OCI-LY1 (cell line): ENCODE measurements around the gene SP3.

Source experiments
- H2AFZ ChIP-seq: fragments of 200-600 bp; sonication (generic), shearing (Covaris generic); 2 replicates; pipeline ENCODE4 v1.6.0; 2014; ENCODE audit warnings: antibody characterized with exemption, mild to moderate bottlenecking, low read length
- H3F3A ChIP-seq: fragments of 200-600 bp; sonication (generic), shearing (Covaris generic); 2 replicates; pipeline ENCODE4 v1.6.0; 2014; ENCODE audit warnings: mild to moderate bottlenecking, antibody characterized with exemption, low read length, moderate library complexity; ENCODE audit not compliant: insufficient read depth
- H3K27ac ChIP-seq: fragments of 200-600 bp; sonication (generic); 2 replicates; pipeline ENCODE4 v1.5.1; 2014; ENCODE audit warnings: low read length, mixed run types, mild to moderate bottlenecking, low read depth; ENCODE audit not compliant: poor library complexity, severe bottlenecking
- H3K27me3 ChIP-seq: fragments of 200-600 bp; sonication (generic); 2 replicates; pipeline ENCODE4 v1.6.0; 2014; ENCODE audit warnings: antibody characterized with exemption, mild to moderate bottlenecking, low read length, moderate library complexity; ENCODE audit not compliant: insufficient read depth
- H3K36me3 ChIP-seq: fragments of 200-600 bp; sonication (generic); 2 replicates; pipeline ENCODE4 v1.6.1; 2014; ENCODE audit warnings: mild to moderate bottlenecking, antibody characterized with exemption, low read length, moderate library complexity, mixed read lengths; ENCODE audit not compliant: insufficient read depth
- H3K4me1 ChIP-seq: fragments of 200-600 bp; sonication (generic); 2 replicates; pipeline ENCODE4 v1.5.1; 2014; ENCODE audit warnings: mild to moderate bottlenecking, low read length, moderate library complexity; ENCODE audit not compliant: insufficient read depth, severe bottlenecking
- H3K4me2 ChIP-seq: fragments of 200-600 bp; sonication (generic), shearing (Covaris generic); 2 replicates; pipeline ENCODE4 v1.6.1; 2014; ENCODE audit warnings: low read length
- H3K4me3 ChIP-seq: fragments of 200-600 bp; sonication (generic); 2 replicates; pipeline ENCODE4 v1.5.1; 2014; ENCODE audit warnings: low read length, low read depth, mild to moderate bottlenecking, mixed read lengths; ENCODE audit not compliant: poor library complexity, severe bottlenecking
- H3K79me2 ChIP-seq: fragments of 200-600 bp; shearing (Covaris generic); 2 replicates; pipeline ENCODE4 v1.6.1; 2016; ENCODE audit warnings: mixed run types, low read length, mixed read lengths; ENCODE audit not compliant: insufficient read depth
- H3K9ac ChIP-seq: fragments of 200-600 bp; sonication (generic), shearing (Covaris generic); 2 replicates; pipeline ENCODE4 v1.6.1; 2014; ENCODE audit warnings: mild to moderate bottlenecking, low read length, mixed read lengths
- H3K9me2 ChIP-seq: fragments of 200-600 bp; sonication (generic), shearing (Covaris generic); 2 replicates; pipeline ENCODE4 v1.6.1; 2014; ENCODE audit warnings: low read depth, mild to moderate bottlenecking, low read length, mixed read lengths
- H3K9me3 ChIP-seq: fragments of 200-600 bp; shearing (Covaris generic); 2 replicates; pipeline ENCODE4 v1.6.1; 2014; ENCODE audit warnings: low read length, mixed read lengths
- H4K20me1 ChIP-seq: fragments of 200-600 bp; sonication (generic), shearing (Covaris generic); 2 replicates; pipeline ENCODE4 v1.6.0; 2016; ENCODE audit warnings: mild to moderate bottlenecking, low read length; ENCODE audit not compliant: insufficient read depth
- EZH2 ChIP-seq: fragments of 200-600 bp; sonication (generic), shearing (Covaris generic); IDR thresholded peaks from 2 replicates; pipeline ENCODE4 v1.8.0; 2017; ENCODE audit warnings: borderline replicate concordance, mixed run types, mild to moderate bottlenecking, antibody characterized with exemption, low read length, moderate library complexity, mixed read lengths
- TF ChIP-seq, protein P1 (sequence below): fragments of 200-600 bp; sonication (generic), shearing (Covaris generic); IDR thresholded peaks from 2 replicates; pipeline ENCODE4 v1.5.1; 2017; ENCODE audit warnings: mild to moderate bottlenecking, antibody characterized with exemption, low read length, moderate library complexity, mixed read lengths

Gene SP3

DNA sequence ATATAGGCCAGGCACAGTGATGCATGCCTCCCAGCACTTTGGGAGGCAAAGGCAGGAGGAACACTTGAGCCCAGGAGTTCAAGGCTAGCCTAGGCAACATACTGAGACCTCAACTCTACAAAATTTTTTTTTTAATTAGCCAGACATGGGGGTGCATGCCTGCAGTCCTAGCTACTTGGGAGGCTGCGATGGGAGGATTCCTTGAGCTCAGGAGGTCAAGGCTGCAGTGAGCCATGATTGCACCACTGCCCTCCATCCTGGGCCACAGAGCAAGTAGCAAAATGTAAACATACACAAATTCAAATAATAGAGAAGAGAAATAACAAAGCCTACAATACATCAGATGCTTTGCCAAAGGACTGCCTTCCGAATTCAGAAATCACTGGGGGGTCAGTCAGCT, 7.0 kb upstream of the SP3 start:
- no peaks in the 10 kb centered on the region for H3K27me3 ChIP-seq
- H3K4me1 ChIP-seq = no peaks in the 10 kb centered on the region
- no peak overlapping the region for H3K9ac ChIP-seq
- H3K9me2 ChIP-seq = no peaks in the 10 kb centered on the region
- H3F3A ChIP-seq = no peaks in the 10 kb centered on the region
- H3K36me3 ChIP-seq = no peaks in the 10 kb centered on the region
- no peaks in the 10 kb centered on the region for H3K9me3 ChIP-seq
- no peak overlapping the region for H3K27ac ChIP-seq
- H3K79me2 ChIP-seq = no peaks in the 10 kb centered on the region
- no peak overlapping the region for H3K4me3 ChIP-seq
- no peaks in the 10 kb centered on the region for H4K20me1 ChIP-seq
- H2AFZ ChIP-seq = no peak overlapping the region
- no peak overlapping the region for H3K4me2 ChIP-seq
- TF ChIP-seq EZH2 = no peak
- TF ChIP-seq, protein P1, sequence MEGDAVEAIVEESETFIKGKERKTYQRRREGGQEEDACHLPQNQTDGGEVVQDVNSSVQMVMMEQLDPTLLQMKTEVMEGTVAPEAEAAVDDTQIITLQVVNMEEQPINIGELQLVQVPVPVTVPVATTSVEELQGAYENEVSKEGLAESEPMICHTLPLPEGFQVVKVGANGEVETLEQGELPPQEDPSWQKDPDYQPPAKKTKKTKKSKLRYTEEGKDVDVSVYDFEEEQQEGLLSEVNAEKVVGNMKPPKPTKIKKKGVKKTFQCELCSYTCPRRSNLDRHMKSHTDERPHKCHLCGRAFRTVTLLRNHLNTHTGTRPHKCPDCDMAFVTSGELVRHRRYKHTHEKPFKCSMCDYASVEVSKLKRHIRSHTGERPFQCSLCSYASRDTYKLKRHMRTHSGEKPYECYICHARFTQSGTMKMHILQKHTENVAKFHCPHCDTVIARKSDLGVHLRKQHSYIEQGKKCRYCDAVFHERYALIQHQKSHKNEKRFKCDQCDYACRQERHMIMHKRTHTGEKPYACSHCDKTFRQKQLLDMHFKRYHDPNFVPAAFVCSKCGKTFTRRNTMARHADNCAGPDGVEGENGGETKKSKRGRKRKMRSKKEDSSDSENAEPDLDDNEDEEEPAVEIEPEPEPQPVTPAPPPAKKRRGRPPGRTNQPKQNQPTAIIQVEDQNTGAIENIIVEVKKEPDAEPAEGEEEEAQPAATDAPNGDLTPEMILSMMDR = no peak

DNA sequence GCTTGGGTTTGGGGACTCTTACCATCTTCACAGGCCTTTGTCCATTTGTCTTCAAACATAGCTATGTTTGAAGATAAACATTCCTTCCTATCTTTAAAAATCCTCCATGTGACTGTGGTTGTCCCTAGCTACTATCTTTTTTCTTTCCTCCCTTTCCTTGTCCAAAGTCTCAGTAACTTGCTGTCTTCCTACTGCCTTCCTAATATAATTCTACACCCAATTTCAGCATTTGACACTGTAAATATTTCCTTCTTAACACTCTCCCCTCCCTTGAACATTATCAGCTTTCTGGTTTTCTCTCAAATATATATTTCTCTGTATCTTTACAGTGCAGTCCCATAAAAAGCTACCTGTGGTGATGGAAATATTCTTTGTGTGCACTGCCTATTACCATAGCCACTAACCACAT, 5.3 kb upstream of the SP3 start:
- H3K79me2 ChIP-seq = no peaks in the 10 kb centered on the region
- H3K9ac ChIP-seq = no peak overlapping the region
- H3K4me3 ChIP-seq = no peak overlapping the region
- H4K20me1 ChIP-seq = no peaks in the 10 kb centered on the region
- no peaks in the 10 kb centered on the region for H3K9me2 ChIP-seq
- H2AFZ ChIP-seq = no peak overlapping the region
- no peaks in the 10 kb centered on the region for H3K36me3 ChIP-seq
- no peaks in the 10 kb centered on the region for H3F3A ChIP-seq
- no peak overlapping the region for H3K4me2 ChIP-seq
- no peak overlapping the region for H3K27ac ChIP-seq
- no peaks in the 10 kb centered on the region for H3K27me3 ChIP-seq
- TF ChIP-seq, protein P1 = no peak
- no peak for TF ChIP-seq EZH2
- H3K9me3 ChIP-seq = no peaks in the 10 kb centered on the region
- H3K4me1 ChIP-seq = peaks cover 9% of the 10 kb centered on the region

DNA sequence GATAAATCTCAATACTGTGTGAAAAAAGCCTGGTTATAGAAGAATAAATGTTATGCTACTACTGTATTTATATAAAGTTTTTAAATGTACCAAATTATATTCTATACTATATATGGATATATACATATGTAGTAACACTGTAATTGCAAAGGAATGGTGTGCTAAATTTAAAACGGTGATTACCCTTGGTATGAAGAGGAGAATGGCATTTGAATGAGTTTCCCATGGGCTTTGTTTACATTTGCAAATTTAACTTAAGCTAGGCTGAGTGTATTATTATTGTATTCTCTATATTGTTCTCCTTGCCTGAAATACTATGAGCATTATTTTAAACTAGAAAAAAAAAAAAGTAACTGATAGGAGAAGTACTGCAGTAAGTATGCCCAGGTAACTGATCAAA, 4.7 kb upstream of the SP3 start:
- no peaks in the 10 kb centered on the region for H4K20me1 ChIP-seq
- no peaks in the 10 kb centered on the region for H3K27me3 ChIP-seq
- H3K9me3 ChIP-seq = no peaks in the 10 kb centered on the region
- no peaks in the 10 kb centered on the region for H3K9me2 ChIP-seq
- no peak for TF ChIP-seq EZH2
- TF ChIP-seq, protein P1 = no peak
- H3K4me2 ChIP-seq = no peak overlapping the region
- peaks cover 1% of the 10 kb centered on the region; the same call in 1 of the 2 replicates for H3K36me3 ChIP-seq
- no peaks in the 10 kb centered on the region for H3K79me2 ChIP-seq
- H3K4me1 ChIP-seq = peaks cover 9% of the 10 kb centered on the region
- H3K9ac ChIP-seq = no peak overlapping the region
- H3K4me3 ChIP-seq = no peak overlapping the region
- H3F3A ChIP-seq = no peaks in the 10 kb centered on the region
- H2AFZ ChIP-seq = no peak overlapping the region
- H3K27ac ChIP-seq = no peak overlapping the region
